ENCODE results near the gene OR52N4.

DNA sequence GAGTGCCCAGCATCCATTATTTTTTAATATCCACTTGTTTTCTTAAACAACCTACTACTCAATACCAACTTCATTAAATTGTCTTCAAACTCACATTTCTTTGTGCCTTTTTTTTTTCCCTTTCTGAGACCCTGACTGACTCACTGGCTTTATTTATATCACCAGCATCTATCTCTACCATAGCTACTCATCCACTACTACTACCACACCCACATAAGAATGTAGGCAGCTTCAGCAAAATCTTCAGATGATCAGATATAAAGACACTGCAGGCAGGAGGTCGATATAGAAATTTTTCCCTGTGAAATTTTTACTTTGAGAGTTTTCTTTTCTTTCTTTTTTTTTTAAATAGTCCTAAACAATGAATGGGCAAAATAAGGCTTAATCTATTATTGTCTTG lies 15.6 kb upstream of the OR52N4 start:
- TF ChIP-seq, protein P1, sequence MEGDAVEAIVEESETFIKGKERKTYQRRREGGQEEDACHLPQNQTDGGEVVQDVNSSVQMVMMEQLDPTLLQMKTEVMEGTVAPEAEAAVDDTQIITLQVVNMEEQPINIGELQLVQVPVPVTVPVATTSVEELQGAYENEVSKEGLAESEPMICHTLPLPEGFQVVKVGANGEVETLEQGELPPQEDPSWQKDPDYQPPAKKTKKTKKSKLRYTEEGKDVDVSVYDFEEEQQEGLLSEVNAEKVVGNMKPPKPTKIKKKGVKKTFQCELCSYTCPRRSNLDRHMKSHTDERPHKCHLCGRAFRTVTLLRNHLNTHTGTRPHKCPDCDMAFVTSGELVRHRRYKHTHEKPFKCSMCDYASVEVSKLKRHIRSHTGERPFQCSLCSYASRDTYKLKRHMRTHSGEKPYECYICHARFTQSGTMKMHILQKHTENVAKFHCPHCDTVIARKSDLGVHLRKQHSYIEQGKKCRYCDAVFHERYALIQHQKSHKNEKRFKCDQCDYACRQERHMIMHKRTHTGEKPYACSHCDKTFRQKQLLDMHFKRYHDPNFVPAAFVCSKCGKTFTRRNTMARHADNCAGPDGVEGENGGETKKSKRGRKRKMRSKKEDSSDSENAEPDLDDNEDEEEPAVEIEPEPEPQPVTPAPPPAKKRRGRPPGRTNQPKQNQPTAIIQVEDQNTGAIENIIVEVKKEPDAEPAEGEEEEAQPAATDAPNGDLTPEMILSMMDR (IDR thresholded peaks at IDR 0.05): no peak
- no peak for TF ChIP-seq EP300 (IDR thresholded peaks at IDR 0.05)
- TF ChIP-seq POLR2A (IDR thresholded peaks at IDR 0.05): no peak

All from ovary (tissue), 3 donors.